Limb (tissue), 2 donors: Measurements from ENCODE around the gene KIF1B.
"Not testable (repeated sequence)": the region's sequence is repeated elsewhere in the genome, so short reads cannot be mapped to it uniquely, and the experiment has no call there.

Experiments used
- DNase-seq, 2 donors: peaks; one replicate each; pipeline ENCODE4 v3.0.0-alpha.2; 2016; ENCODE audit errors: extremely low spot score in 2 of 2

KIF1B gene

DNA sequence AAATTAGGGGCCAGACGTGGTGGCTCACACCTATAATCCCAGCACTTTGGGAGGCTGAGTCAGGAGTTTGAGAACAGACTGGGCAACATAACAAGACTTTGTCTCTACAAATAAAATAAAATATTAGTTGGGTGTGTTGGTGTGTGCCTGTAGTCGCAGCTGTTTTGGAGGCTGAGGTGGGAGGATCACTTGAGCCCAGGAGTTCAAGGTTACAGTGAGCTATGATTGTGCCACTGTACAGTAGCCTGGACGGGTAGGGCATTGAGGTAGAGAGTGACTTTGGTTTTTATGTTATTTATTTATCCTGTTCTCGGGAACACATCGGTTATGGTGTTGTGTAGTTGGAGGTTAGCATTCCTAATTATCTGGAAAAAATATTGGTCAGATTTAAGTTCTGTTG, 19.5 kb downstream of the KIF1B start:
- no peak for DNase-seq

DNA sequence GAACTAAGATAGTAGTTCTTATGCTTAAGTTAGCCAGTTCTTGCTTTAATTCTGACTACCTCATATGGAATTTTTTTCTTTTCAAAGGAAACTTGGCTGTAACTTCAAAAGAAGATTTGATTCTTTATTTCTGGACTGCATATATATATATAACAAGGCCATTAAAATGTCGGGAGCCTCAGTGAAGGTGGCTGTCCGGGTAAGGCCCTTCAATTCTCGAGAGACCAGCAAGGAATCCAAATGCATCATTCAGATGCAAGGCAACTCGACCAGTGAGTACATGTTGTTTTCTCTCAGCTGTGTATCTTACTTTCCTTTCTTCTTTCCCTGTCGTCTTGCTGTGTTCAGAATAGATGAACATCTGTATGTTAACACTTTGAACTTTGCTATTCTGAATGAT, 21.8 kb downstream of the KIF1B start:
- no peak for DNase-seq

DNA sequence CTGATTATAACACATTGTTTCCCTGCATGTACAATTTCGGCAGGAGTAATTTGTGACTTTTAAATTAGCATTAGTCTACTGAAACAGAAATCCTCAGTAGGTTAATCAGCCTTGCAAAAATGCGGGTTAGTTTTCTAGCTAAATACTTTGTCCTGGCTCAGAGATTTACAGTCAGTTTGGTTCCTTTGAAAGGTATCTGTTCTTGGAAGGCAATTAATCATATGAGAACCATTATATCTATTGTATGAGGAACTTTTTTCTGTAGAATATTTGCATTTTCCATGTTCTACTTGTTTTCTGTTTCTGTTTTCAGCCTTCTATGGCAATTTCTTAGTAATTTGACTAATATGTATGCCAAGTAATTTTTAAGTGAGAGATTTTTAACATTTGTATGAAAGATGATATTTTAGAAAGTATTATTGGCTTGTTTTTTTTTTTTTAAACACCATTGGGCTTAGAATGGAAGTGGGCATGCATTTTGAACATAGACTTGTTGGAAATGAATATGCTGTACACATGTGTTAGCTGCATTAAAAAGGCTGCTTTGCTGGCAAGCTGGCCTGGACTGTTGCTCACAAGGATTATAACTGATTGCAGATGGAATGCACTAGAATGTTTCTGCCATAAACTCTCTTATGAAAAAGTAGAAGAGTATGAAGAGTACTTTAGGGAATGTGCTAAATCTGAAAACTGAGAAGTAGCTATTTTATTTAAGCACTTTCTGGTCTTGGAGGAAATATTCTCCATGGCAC, 26.2 kb downstream of the KIF1B start:
- DNase-seq: peak in 1 of 2 donors; percentile 80

DNA sequence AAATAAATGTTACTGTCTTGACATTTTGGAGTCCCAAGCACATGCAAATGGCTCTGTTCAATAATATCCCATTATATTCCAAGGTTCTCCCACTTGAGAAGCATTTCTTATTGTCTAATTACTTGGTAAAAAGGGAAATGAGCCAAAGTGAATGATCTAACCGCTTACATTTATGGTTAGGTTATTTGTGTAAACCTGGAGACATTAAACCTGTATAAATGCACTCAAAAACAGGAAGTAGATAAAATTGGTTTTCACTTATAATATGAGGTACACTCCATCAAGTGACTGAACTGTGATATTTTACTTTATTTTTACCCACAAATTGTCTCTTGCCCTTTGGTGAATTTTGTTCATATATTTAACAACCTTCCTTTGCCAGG, 26.8 kb downstream of the KIF1B start:
- no peak for DNase-seq

DNA sequence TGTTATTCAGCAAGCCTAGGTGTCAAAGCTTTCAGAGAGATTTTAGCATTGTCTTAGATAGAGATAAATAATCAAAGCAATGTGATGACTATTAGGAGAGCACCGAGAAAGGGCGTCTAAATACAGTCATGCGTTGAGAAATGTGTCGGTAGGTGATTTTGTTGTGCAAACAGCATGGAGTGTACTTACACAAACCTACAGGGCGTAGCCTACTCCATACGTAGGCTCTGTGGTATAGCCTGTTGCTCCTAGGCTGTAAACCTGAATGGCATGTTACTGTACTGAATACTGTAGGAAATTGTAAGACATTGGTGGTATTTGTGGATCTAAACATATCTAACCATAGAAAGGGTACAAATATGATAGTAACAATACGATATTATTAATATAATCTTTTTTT, 31.8 kb downstream of the KIF1B start:
- no peak for DNase-seq

DNA sequence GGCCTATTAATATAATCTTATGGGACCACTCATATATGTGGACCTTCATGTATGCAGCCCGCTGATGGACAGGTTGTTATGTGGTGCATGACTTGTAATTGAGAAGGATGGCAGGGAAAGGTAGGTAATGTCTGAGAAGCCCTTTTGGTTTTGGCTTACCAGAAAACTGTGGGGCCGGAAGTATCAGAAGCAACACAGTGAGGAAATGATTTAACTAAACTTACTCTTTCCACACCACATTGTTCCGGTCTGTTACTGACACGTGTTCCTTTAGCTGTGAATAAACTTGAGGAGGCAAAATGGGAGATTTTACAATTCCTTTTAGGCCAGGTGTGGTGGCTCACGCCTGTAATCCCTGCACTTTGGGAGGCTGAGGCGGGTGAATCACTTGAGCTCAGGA, 32.4 kb downstream of the KIF1B start:
- no peak for DNase-seq

DNA sequence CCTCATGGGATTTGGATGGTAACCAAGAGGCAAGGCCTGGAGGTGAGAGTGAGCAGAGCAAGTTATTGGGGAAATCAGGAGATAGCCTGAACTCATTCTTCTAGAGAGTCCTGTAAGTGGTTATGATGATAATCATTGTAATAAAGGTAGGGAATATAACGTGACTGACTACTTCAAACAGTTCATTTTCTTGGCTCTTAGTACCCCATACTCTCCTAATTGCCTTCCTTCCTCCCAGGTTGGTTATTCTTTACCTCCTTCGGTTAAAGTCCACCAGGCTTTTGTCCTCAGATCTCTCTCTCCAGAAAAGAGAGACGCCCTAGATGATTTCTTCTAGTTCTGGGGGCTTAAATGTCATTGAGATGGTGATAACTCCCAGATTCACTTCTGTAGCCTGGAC, 35.3 kb downstream of the KIF1B start:
- no peak for DNase-seq

DNA sequence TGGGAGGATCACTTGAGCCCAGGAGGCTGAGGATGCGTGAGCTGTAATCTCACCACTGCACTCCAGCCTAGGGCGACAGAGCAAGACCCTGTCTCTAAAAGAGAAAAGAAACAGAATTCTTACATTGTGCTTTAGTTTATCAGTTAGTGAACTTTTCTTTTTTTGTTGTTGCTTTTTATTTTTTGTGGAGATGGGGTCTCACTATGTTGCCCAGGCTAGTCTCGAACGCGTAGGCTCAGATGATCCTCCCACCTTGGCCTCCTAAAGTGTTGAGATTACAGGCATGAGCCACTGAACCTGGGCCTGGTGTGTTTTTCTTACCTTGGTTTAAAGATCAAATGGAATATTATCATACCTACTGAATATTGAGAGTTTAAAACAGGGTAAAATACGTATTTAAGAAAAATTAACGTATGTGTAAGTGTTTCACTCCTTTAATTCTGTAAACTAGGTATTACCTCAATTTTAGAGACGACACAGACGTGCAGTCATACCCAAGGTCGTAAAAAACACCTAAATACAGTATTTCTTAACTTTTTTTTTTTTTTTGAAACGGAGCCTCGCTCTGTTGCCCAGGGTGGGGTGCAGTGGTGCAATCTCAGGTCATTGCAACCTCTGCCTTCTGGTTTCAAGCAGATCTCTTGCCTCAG, 39.6 kb downstream of the KIF1B start:
- no peak for DNase-seq

DNA sequence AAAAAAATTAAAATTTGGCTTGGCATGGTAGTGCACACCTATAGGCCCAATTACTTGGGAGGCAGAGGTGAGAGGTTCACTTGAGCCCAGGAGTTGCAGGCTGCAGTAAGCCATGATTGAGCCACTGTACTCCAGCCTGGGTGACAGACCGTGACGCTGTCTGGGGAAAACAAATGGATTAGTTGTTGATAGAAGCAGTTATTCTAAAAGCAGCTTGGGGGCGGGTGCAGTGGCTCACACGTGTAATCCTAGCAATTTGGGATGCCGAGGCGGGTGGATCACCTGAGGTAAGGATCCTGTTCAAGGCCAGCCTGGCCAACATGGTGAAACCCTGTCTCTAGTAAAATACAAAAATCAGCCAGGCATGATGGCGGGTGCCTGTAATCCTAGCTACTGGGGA, 40.3 kb downstream of the KIF1B start:
- DNase-seq: no peak

DNA sequence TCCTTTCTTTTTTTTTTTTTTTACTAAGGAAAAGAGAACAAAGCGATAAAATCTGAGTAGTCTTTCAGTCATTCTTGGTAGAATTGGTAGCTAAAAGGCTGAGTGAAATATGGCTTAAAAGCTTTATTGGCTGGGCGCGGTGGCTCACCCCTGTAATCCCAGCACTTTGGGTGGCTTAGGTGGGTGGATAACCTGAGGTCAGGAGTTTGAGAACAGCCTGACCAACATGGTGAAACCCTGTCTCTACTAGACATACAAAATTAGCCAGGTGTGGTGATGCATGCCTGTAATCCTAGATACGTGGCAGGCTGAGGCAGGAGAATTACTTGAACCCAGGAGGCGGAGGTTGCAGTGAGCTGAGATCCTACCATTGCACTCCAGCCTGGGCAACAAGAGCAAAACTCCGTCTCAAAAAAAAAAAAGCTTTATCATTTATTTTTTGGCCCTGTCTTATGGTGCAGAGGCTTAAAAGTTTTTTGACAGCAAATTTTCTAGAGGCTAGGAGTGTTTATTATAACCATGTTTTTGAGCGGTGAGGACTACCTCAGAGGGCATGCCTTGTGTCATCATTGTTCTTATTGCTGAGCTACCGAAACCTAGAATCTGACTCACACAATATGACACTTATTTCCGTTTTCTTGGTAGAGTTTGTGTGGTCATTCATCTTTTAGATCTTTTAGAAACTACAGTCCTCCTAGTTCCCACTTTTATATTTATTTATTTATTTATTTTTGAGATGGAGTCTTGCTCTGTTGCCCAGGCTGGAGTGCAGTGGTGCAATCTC, 41.1 kb downstream of the KIF1B start:
- DNase-seq: not testable (repeated sequence)

DNA sequence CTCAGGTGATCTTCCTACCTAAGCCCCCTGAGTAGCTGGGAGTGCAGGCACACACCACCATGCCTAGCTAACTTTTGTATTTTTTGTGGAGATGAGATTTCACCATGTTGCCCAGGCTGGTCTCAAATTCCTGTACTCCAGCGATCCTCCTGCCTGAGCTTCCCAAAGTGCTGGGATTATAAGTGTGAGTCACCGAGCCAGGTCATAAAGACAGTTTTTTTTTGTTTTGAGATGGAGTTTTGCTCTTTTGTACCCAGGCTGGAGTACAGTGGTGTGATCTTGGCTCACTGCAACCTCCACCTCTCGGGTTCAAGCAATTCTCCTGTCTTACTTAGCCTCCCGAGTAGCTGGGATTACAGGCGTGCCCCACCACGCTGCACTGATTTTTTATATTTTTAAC, 42.1 kb downstream of the KIF1B start:
- no peak for DNase-seq

DNA sequence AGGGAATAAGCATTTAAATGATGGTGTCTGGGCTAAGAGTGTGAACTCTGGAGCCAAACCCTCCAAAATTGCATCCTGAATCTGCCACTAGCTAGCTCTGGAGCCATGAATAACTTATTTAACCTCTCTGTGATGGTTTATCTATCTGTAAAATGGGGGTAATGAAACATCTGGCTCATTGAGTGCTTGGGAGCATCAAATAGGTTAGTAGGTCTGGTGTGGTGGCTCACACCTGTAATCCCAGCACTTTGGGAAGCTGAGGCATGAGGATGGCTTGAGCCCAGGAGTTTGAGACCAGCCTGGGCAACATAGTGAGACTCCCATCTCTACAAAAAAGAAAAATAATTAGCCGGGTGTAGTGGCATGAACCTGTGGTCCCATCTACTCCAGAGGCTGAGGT, 42.8 kb downstream of the KIF1B start:
- DNase-seq: no peak

DNA sequence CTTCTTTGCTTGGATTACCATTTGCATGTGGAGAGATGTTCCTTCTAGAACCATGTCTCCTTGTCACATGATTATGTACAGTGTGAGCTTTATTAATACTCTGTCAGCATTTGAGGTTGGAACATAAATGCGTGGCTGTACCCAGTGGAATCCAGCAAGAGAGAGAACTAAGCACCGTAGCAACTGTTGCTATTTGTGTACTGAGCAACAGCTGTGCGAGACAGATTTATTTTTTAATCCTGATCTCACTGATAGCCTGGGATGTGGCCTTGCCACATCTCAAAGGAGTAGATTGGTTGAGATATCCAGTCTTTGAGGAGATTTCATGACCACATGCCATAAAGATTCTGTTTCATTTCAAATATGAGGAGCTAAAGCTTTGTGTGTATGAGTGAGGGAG, 43.4 kb downstream of the KIF1B start:
- DNase-seq: peak; percentile 43 to 87

DNA sequence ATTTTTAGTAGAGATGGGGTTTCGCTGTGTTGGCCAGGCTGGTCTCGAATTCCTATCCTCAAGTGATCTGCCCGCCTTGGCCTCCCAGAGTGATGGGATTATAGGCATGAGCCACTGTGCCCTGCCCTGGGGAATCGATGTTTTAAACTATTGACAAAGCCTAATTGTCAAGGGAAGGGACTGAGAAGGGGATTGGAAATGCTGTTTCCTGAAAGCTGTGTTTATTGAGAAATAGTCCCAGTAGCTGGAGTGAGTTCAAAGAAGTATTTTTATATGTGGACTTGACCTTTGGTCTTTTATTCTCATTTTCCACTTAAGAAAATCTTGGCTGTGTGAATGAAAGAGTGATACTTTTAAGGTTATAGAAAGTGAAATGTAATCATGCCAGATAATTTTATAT, 47.5 kb downstream of the KIF1B start:
- no peak for DNase-seq

DNA sequence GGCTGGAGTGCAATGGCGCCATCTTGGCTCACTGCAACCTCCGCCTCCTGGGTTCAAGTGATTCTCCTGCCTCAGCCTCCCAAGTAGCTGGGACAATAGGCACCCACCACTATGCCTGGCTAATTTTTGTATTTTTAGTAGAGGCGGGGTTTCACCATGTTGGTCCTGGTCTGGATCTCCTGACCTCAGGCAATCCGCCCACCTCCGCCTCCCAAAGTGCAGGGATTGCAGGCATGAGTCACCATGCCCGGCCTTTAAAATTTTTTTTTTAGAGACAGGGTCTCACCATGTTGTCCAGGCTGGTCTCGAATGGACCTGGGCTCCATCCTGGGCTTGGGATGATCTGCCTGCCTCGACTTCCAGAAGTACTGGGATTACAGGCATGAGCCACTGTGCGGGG, 49.2 kb downstream of the KIF1B start:
- not testable (repeated sequence) for DNase-seq

DNA sequence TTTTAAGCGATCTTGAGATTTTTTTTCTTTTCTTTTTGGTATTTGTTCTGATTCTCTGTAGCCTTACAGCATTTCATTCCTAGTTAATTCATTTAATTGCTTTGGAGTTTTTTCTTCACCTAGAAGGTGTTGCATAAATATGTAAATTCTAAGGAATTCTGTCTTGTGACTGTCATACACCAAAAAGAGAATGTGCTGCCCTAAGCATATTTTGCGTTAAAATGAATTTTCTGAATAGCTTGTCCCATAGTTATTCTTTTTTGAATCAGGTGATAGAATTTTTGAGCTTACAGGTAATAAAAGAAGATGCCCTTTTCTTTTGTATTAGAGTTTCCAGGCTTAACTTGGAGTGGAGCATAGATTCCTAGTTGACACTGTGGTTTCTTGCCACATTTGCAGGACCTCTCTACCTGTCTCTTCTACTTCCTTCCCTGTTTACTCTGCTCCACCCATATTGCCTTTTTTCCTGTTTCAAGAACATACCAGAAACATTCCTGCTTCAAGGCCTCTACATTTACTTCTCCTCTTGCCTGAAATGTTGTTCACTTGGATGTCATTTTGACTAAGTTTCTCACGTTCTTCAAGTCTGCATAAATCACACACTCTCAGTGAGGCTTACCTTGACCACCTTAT, 53.2 kb downstream of the KIF1B start:
- no peak for DNase-seq

DNA sequence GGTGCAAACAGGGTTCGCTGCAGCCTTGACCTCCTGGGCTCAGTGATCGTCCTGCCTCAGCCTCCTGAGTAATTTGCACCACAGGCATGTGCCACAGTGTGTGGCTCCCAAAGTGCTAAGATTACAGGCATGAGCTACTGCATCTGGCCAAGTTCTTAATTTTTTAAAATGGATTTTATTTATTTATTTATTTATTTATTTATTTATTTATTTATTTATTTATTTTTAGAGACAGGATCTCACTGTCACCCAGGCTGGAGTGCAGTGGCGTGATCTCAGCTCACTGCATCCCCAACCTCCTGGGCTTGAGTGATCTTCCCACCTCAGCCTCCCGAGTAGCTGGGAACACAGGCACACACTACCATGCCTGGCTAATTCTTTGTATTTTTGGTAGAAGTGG, 54.7 kb downstream of the KIF1B start:
- DNase-seq: no peak

DNA sequence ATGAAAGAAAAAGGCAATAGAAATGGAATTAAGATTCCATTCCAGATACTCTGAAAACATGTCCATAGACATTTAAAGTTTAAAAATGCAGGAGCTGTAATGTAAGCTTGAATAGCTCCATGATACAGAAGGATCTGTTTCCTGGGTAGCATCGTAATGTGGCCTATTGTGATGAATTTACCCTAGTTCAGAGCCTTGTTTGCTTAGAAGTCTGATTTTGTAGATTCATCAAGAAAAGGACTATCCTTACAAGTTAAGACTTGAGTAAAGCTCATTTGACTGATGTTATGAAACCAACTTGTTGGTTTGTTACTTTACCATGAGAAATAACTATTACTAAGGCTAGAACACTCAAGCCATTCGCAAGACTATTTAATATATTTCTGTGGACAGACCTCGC, 55.5 kb downstream of the KIF1B start:
- DNase-seq: no peak

DNA sequence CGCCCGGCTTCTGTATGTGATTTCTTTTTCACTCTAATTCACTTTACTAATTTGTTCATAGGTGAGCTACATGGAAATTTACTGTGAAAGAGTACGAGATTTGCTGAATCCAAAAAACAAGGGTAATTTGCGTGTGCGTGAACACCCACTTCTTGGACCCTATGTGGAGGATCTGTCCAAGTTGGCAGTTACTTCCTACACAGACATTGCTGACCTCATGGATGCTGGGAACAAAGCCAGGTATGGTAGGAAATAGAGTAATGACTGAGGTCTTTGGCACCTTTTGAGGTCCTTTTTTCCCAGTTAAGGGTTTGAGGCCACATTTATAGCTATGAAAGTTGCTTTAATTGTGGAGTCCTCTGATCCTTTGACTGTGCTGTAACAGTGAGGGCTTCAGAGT, 56.9 kb downstream of the KIF1B start:
- no peak for DNase-seq

DNA sequence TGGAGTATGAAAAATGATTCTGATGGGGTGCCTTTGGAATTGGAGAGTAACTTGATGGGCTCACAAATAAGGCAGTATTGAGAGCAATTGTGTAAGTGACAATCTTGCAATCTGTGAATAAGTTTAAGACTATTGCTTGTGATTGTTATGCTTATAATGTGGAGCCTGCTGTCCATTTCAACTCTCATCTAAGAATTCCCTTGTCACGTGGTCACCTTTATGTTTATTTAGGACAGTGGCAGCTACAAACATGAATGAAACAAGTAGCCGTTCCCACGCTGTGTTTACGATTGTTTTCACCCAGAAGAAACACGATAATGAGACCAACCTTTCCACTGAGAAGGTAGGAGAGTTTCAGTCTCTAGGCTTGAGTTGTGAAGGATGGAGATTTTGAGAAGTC, 57.6 kb downstream of the KIF1B start:
- no peak for DNase-seq

DNA sequence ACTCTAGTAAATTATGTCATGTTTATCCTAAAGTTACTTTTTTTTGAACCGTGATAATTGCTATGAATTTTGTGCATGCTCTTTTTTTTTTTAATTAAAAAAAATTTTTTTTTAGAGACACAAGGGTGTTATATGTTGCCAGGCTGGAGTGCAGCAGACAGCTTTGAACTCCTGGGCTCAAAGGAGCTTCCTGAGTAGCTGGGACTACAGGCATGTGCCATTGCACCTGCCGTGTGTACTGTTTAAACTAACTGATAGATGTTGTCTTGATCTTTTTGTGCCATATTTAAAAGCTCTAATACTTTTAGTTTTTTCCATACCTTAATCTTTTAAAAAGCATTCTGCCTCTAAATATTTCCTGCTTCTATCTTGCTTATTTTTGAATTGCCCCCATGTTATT, 60.7 kb downstream of the KIF1B start:
- DNase-seq: no peak

DNA sequence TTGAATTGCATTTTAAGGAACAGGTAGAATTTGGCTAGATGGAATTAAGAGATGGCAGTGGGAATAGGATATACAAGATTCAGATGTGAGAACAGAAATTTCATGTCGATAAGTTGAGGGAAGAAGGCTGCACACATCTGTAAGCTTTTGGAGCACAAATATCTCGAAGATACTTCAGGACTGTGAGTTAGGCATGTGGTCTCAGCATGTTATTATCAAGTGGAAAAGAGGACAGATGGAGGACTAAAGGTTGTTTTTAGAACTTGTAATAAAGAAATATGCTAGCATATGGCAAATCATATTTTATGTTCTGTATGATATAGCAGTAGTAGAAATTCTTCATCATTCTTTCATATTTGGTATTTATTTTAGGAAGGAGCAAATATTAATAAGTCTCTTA, 61.5 kb downstream of the KIF1B start:
- no peak for DNase-seq
